HL-60/S4 (cell line): ENCODE measurements around the gene ADAMTSL1.

Experiments used
- in situ Hi-C: fragments of 300-500 bp; cut with MboI; formaldehyde crosslinking; loops from 2 replicates; pipeline ENCODE4 v1.14.3; 2022; ENCODE audit warnings: low sequenced_read_pairs

ADAMTSL1 gene

GRCh38 chr9:18795947-18796671 is 322.2 kb downstream of the ADAMTSL1 start:
- in situ Hi-C loops: no loop called here

GRCh38 chr9:18796696-18797270 is 322.8 kb downstream of the ADAMTSL1 start:
- in situ Hi-C loops: no loop called here

GRCh38 chr9:18798106-18798505 is 324.2 kb downstream of the ADAMTSL1 start:
- in situ Hi-C loops: no loop called here

GRCh38 chr9:18798508-18799290 is 324.7 kb downstream of the ADAMTSL1 start:
- in situ Hi-C loops: no loop called here

GRCh38 chr9:18799428-18799827 is 325.5 kb downstream of the ADAMTSL1 start:
- in situ Hi-C loops: no loop called here

GRCh38 chr9:18800579-18800978 is 326.6 kb downstream of the ADAMTSL1 start:
- in situ Hi-C loops: no loop called here

- in situ Hi-C loops: no loop called here
These were observed 331.4 kb downstream of the ADAMTSL1 start for GRCh38 chr9:18805386-18805785.

GRCh38 chr9:18806232-18807080 is 332.5 kb downstream of the ADAMTSL1 start:
- in situ Hi-C loops: no loop called here

- in situ Hi-C loops: no loop called here
These were observed 336.6 kb downstream of the ADAMTSL1 start for GRCh38 chr9:18810581-18810980.

- in situ Hi-C loops: no loop called here
These were observed 337.2 kb downstream of the ADAMTSL1 start for GRCh38 chr9:18811171-18811570.

- in situ Hi-C loops: no loop called here
These were observed 345.5 kb downstream of the ADAMTSL1 start for GRCh38 chr9:18819418-18819817.

GRCh38 chr9:18820566-18821095 is 346.7 kb downstream of the ADAMTSL1 start:
- in situ Hi-C loops: no loop called here

GRCh38 chr9:18821788-18822187 is 347.8 kb downstream of the ADAMTSL1 start:
- in situ Hi-C loops: no loop called here

GRCh38 chr9:18822850-18823249 is 348.9 kb downstream of the ADAMTSL1 start:
- in situ Hi-C loops: no loop called here

- in situ Hi-C loops: no loop called here
These were observed 350.2 kb downstream of the ADAMTSL1 start for GRCh38 chr9:18824095-18824666.

GRCh38 chr9:18825656-18826170 is 351.8 kb downstream of the ADAMTSL1 start:
- in situ Hi-C loops: no loop called here

- in situ Hi-C loops: no loop called here
These were observed 352.3 kb downstream of the ADAMTSL1 start for GRCh38 chr9:18826248-18826647.

- in situ Hi-C loops: no loop called here
These were observed 355.1 kb downstream of the ADAMTSL1 start for GRCh38 chr9:18829066-18829465.

- in situ Hi-C loops: no loop called here
These were observed 355.9 kb downstream of the ADAMTSL1 start for GRCh38 chr9:18829873-18830272.

- in situ Hi-C loops: no loop called here
These were observed 360.9 kb downstream of the ADAMTSL1 start for GRCh38 chr9:18834740-18835361.
